Peyer's patch (tissue), 4 donors: ENCODE results near the gene MXRA8. TPM values are rescaled to one million over a fixed set of nuclear protein-coding genes. Genes with fewer than 3 reads are reported as not detected.

Experiments
- DNase-seq, 3 donors: peaks; one replicate each; pipeline ENCODE4 v3.0.0-alpha.2; 2017 to 2019
- H3K27ac ChIP-seq, 4 donors: fragments of 200-600 bp; sonication (generic); one replicate each; pipeline ENCODE4 v1.5.1; 2016 to 2019
- H3K27me3 ChIP-seq, 2 donors: fragments of 200-600 bp; sonication (generic); one replicate each; pipeline ENCODE4 v1.5.1; 2019
- H3K36me3 ChIP-seq, 3 donors: fragments of 200-600 bp; sonication (generic); one replicate each; pipeline ENCODE4 v1.5.1; 2016 to 2019
- H3K4me1 ChIP-seq, 4 donors: fragments of 200-600 bp; sonication (generic); one replicate each; pipeline ENCODE4 v1.5.1; 2016 to 2019
- H3K4me3 ChIP-seq, 4 donors: fragments of 200-600 bp; sonication (generic); 1 replicate in 3 of 4; 2 replicates in 1 of 4; pipeline ENCODE4 v1.5.1; 2016 to 2019; ENCODE audit warnings: mild to moderate bottlenecking in 1 of 4
- H3K9me3 ChIP-seq, 4 donors: fragments of 200-600 bp; sonication (generic); one replicate each; pipeline ENCODE4 v1.5.1; 2016 to 2019; ENCODE audit warnings: mild to moderate bottlenecking in 1 of 4
- POLR2A ChIP-seq, 2 donors: fragments of 450-650 bp; IDR thresholded peaks; one replicate each; pipeline ENCODE4 v1.5.1; 2017; ENCODE audit warnings: antibody characterized with exemption in 2 of 2, mild to moderate bottlenecking in 2 of 2, moderate library complexity in 2 of 2
- total RNA-seq, 4 donors: library from RNA; depleted of rRNA; stranded (reverse); fragments of >200 nt; gene quantifications; one replicate each; pipeline ENCODE4 v1.1.0, GENCODE V29; 2016
- TF ChIP-seq, protein P1 (sequence below), 6 experiments: fragments of 450-650 bp in 4 of 6; fragments of 200-600 bp in 2 of 6; sonication (generic) in 1 of 6; IDR thresholded peaks; one replicate each; pipeline ENCODE4 v1.5.1; 2017 to 2019; ENCODE audit warnings: antibody characterized with exemption in 6 of 6, mild to moderate bottlenecking in 3 of 6, moderate library complexity in 1 of 6

MXRA8 gene
- total RNA-seq, 4 donors from 2014 or later: 11.7 to 56.1 (median 35.6) TPM

DNA sequence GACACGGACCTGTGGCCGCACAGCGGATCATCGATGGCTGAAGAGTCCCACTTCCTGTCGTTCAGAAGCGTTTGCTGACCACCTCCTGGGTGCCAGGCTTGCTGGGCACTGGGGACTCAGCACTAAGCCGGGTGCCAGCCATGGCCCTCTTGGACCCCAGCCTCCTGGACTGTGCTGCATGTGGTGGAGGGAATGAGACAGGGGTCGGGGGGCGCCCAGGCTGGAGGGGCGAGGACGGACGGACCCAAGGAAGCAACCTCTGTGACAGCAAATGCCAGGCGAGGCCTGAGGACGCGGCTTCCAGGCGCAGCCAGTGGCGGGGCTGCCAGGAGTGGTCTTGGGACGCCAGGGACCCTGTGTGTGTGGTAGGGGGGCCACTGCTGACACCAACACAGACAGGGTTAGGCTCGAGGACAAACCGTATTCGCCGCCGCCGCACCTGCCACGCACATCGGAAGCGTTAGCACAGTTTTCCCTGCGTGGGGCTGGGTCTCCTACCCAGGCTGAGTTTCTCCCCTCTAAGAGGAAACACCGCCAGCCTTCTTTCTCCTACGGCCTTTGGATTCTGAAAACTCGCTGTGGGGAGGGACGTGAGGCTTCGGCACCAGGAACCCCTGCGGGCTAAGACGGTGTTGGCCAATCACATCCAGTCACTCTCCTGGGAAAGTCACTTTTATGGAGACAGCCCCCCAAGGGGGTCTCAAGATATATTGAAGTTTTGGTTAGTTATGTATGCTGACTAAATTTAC lies 3.1 kb upstream of the MXRA8 start:
- Histone ChIP-seq H3K9me3 (no peaks in the 10 kb centered on the region), H3K4me3 (no peak overlapping the region), H3K27me3 (no peaks in the 10 kb centered on the region), H3K36me3 (no peaks in the 10 kb centered on the region), H3K4me1 (peaks cover 0 to 37% (median 2%) of the 10 kb centered on the region in 4 donors), H3K27ac (peak overlapping the region; percentile 17 to 85 (median 55))
- no peak for TF ChIP-seq POLR2A (IDR thresholded peaks at IDR 0.05)
- TF ChIP-seq, protein P1, sequence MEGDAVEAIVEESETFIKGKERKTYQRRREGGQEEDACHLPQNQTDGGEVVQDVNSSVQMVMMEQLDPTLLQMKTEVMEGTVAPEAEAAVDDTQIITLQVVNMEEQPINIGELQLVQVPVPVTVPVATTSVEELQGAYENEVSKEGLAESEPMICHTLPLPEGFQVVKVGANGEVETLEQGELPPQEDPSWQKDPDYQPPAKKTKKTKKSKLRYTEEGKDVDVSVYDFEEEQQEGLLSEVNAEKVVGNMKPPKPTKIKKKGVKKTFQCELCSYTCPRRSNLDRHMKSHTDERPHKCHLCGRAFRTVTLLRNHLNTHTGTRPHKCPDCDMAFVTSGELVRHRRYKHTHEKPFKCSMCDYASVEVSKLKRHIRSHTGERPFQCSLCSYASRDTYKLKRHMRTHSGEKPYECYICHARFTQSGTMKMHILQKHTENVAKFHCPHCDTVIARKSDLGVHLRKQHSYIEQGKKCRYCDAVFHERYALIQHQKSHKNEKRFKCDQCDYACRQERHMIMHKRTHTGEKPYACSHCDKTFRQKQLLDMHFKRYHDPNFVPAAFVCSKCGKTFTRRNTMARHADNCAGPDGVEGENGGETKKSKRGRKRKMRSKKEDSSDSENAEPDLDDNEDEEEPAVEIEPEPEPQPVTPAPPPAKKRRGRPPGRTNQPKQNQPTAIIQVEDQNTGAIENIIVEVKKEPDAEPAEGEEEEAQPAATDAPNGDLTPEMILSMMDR (IDR thresholded peaks at IDR 0.05): no peak
- DNase-seq: no peak

DNA sequence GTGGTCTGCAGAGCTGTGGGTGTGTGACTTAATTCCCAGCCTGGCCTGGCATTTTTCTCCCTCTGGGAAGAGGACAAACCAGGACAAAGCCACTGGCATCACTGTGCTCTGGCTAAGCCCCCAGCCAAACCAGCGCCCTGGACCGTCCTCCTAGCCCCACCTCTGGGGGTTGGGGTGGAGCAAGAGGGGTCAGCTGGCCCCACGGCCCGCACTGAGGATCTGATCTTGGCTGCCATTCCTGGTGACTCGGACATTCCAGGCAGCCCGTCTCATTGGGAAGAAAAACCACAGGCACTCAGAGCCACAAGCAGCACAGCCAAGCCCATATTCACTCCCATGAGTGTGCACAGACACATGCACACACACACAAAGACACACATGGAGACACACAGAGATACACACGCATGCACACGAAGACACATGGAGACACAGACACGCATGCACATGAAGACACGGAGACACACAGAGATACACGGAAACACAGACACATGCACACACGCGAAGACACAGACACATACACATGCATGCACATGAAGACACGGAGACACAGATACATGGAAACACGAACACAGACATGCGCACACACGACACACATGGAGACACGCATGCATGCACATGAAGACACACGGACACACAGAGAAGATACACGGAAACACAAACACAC lies 2.3 kb upstream of the MXRA8 start:
- no peak overlapping the region for H3K4me3 ChIP-seq
- H3K27ac ChIP-seq: peak overlapping the region; percentile 41 to 92 (median 76)
- peaks cover 0 to 45% (median 2%) of the 10 kb centered on the region in 4 donors for H3K4me1 ChIP-seq
- H3K9me3 ChIP-seq: no peaks in the 10 kb centered on the region
- TF ChIP-seq POLR2A (IDR thresholded peaks at IDR 0.05): no peak
- TF ChIP-seq, protein P1 (IDR thresholded peaks at IDR 0.05): no peak
- no peaks in the 10 kb centered on the region for H3K36me3 ChIP-seq
- no peaks in the 10 kb centered on the region for H3K27me3 ChIP-seq
- DNase-seq: no peak

DNA sequence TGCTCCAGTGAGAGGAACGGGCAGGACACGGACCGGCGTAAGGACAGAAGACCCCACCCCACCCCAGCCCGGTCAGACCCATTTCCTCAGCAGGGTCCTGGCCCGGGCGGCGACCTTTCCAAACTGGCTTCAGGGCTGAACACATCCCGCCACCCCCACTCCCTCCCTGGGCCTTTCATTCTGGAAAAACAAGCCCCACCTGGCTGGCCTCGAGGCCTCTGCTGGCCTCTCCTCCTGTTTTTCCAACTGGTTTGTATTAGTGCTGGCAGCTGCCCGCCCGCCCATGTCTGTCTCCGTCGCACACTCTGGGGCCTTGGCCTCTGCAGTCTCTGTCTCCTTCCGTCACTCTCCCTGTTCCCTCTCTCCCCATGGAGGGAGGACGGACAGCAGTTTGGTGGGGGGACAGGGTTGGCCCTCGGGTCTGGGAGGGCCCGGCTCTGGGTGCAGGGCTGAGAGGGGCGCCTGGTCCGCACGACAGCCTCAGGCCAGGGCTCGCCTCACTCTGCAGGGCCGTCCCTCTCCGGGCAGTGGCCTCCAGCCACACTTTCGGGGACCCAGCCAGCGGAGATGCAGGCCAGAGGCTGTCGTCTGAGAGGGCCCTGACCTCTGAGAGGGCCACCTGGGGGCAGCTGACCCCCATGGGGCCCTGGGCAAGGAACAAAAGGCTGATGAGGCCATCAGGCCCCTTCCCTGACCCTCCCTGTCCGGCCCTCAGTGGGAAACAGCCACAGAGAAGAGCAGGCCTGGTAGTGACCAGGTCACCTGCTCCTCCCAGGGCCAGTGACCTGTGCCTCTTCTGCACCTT lies 1.5 kb upstream of the MXRA8 start:
- peak overlapping the region; percentile 41 to 92 (median 76) for H3K27ac ChIP-seq

DNA sequence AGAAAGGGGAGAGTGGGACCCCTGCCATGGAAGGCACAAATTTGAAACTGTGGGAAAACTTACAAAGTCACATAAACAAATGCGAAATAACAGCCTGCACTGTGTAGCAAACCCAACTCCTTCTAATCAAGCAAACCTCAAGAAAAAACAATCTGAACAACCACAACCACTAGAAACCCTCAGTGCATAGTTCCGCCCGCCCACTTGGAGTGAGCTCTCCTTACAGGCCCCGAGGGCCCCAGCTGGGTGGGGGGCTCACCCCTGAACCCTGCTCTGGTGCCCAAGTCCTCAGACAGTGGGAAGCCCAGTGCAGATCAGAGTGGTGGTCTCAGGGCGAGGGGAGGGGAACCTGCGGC lies 931 bp upstream of the MXRA8 start:
- peaks cover 2 to 58% (median 14%) of the 10 kb centered on the region in 4 donors for H3K4me1 ChIP-seq
- H3K27ac ChIP-seq: peak overlapping the region; percentile 64 to 92 (median 76)
- H3K36me3 ChIP-seq: peaks cover 0 to 2% (median 0%) of the 10 kb centered on the region in 3 donors
- peaks cover 0 to 10% of the 10 kb centered on the region in 2 donors for H3K27me3 ChIP-seq
- H3K4me3 ChIP-seq: no peak overlapping the region
- H3K9me3 ChIP-seq: no peaks in the 10 kb centered on the region
- DNase-seq: no peak
- TF ChIP-seq, protein P1 (IDR thresholded peaks at IDR 0.05): no peak
- no peak for TF ChIP-seq POLR2A (IDR thresholded peaks at IDR 0.05)

More for the DNA sequence above, 1.5 kb upstream of the MXRA8 start:
- DNase-seq: no peak
- Histone ChIP-seq H3K27me3 (peaks cover 0 to 8% of the 10 kb centered on the region in 2 donors), H3K4me3 (no peak overlapping the region), H3K4me1 (peaks cover 0 to 52% (median 9%) of the 10 kb centered on the region in 4 donors), H3K9me3 (no peaks in the 10 kb centered on the region), H3K36me3 (no peaks in the 10 kb centered on the region)
- TF ChIP-seq, protein P1 (IDR thresholded peaks at IDR 0.05): no peak
- TF ChIP-seq POLR2A (IDR thresholded peaks at IDR 0.05): no peak

DNA sequence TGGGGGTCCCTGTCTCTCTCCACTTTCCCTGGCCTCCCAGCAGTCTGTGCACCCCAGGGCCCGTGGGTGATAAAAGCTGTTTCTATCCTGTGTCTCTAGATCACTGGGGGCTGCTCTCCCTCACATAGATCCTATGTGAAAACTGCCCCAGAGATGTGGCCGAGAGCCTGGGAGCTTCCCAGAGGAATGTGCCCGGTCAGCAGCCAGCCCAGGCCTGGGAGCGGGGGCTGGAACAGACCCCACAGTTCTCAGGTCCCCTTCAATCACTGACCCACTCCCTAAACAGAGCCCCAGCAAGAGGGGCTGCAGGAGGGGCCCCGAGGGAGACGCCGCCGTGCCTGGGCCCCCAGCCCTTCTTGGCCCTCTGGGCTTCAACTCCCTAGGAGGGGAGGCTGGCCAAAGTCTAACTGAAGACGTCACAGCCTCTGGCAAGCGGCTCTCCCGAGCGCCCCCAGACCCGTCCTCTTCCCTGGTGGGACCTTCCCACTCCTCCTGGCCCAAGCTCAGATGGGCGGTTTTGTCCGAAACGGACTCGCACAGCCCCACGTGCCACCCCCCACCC lies 403 bp downstream of the MXRA8 start:
- TF ChIP-seq POLR2A (IDR thresholded peaks at IDR 0.05): no peak
- TF ChIP-seq, protein P1 (IDR thresholded peaks at IDR 0.05): no peak
- DNase-seq: no peak
- peaks cover 0 to 8% (median 0%) of the 10 kb centered on the region in 3 donors for H3K36me3 ChIP-seq
- H3K4me3 ChIP-seq: peak overlapping the region; percentile 25 to 55 (median 35)
- H3K27me3 ChIP-seq: peaks cover 0 to 10% of the 10 kb centered on the region in 2 donors
- peak overlapping the region; percentile 64 to 92 (median 76) for H3K27ac ChIP-seq
- peaks cover 2 to 72% (median 21%) of the 10 kb centered on the region in 4 donors for H3K4me1 ChIP-seq
- H3K9me3 ChIP-seq: no peaks in the 10 kb centered on the region
